ENCODE results near the gene KASH5.

Gene KASH5

GRCh38 chr19:49389406-49389805 lies 1.4 kb downstream of the KASH5 start:
- ChIA-PET CTCF (interaction anchor here (3.8 kb wide), 1 partner anchor 81 kb away, joined by 20 read pairs; no protein-coding TSS in a partner anchor), POLR2A (no interaction called here)
- WGBS (ENCODE audit: insufficient coverage) = 95% methylated on average over 19 of the region's 20 CpGs
- H3K27me3 ChIP-seq (replicated peaks in 2 of 5; ENCODE audit: control insufficient read depth in 4 of 5, insufficient read depth in 5 of 5, low read length in 4 of 5) = peaks cover 0 to 2% (median 0%) of the 10 kb centered on the region in 5 experiments
- no peaks in the 10 kb centered on the region for H3K36me3 ChIP-seq (ENCODE audit: control insufficient read depth in 4 of 4, insufficient read depth in 4 of 4, low read length in 3 of 4)
- H3K4me3 ChIP-seq (ENCODE audit: control insufficient read depth in 1 of 7, extremely low read depth in 1 of 7, insufficient read depth in 4 of 7, low read depth in 2 of 7, low read length in 6 of 7) = no peak overlapping the region
- no peak overlapping the region for H3K27ac ChIP-seq (ENCODE audit: insufficient read depth in 1 of 2, low read depth in 1 of 2, low read length in 2 of 2, poor library complexity in 1 of 2, severe bottlenecking in 2 of 2)
- no peak for DNase-seq
- H3K4me1 ChIP-seq (ENCODE audit: control extremely low read depth in 1 of 4, control insufficient read depth in 4 of 4, insufficient read depth in 4 of 4, low read length in 3 of 4) = peaks cover 0 to 10% (median 4%) of the 10 kb centered on the region in 4 experiments
- H3K9me3 ChIP-seq (ENCODE audit: control extremely low read depth in 1 of 5, control insufficient read depth in 4 of 5, insufficient read depth in 2 of 5, low read depth in 1 of 5, low read length in 4 of 5) = no peaks in the 10 kb centered on the region

- Histone ChIP-seq H3K4me1 (ENCODE audit: control extremely low read depth in 1 of 4, control insufficient read depth in 4 of 4, insufficient read depth in 4 of 4, low read length in 3 of 4) (peaks cover 0 to 10% (median 4%) of the 10 kb centered on the region in 4 experiments), H3K9me3 (ENCODE audit: control extremely low read depth in 1 of 5, control insufficient read depth in 4 of 5, insufficient read depth in 2 of 5, low read depth in 1 of 5, low read length in 4 of 5) (no peaks in the 10 kb centered on the region), H3K27me3 (replicated peaks in 2 of 5; ENCODE audit: control insufficient read depth in 4 of 5, insufficient read depth in 5 of 5, low read length in 4 of 5) (peaks cover 0 to 2% (median 0%) of the 10 kb centered on the region in 5 experiments), H3K27ac (ENCODE audit: insufficient read depth in 1 of 2, low read depth in 1 of 2, low read length in 2 of 2, poor library complexity in 1 of 2, severe bottlenecking in 2 of 2) (no peak overlapping the region), H3K4me3 (ENCODE audit: control insufficient read depth in 1 of 7, extremely low read depth in 1 of 7, insufficient read depth in 4 of 7, low read depth in 2 of 7, low read length in 6 of 7) (no peak overlapping the region), H3K36me3 (ENCODE audit: control insufficient read depth in 4 of 4, insufficient read depth in 4 of 4, low read length in 3 of 4) (no peaks in the 10 kb centered on the region)
- WGBS (ENCODE audit: insufficient coverage) = 93% methylated on average over 22 of the region's 26 CpGs
- ChIA-PET CTCF (interaction anchor here (0.8 to 3.8 kb wide), 10 partner anchors 10 to 83 kb away, joined by 3 to 23 read pairs (median 7); partner anchors contain the start of genes FLT3LG and GFY), POLR2A (no interaction called here)
- no peak for DNase-seq
Observed at GRCh38 chr19:49390131-49390928, 2.3 kb downstream of the KASH5 start.

- WGBS (ENCODE audit: insufficient coverage) = 83% methylated on average over 4 of the region's 9 CpGs
- no peaks in the 10 kb centered on the region for H3K9me3 ChIP-seq (ENCODE audit: control extremely low read depth in 1 of 5, control insufficient read depth in 4 of 5, insufficient read depth in 2 of 5, low read depth in 1 of 5, low read length in 4 of 5)
- H3K27me3 ChIP-seq (replicated peaks in 2 of 5; ENCODE audit: control insufficient read depth in 4 of 5, insufficient read depth in 5 of 5, low read length in 4 of 5) = peaks cover 0 to 4% (median 0%) of the 10 kb centered on the region in 5 experiments
- H3K27ac ChIP-seq (ENCODE audit: insufficient read depth in 1 of 2, low read depth in 1 of 2, low read length in 2 of 2, poor library complexity in 1 of 2, severe bottlenecking in 2 of 2) = no peak overlapping the region
- H3K36me3 ChIP-seq (ENCODE audit: control insufficient read depth in 4 of 4, insufficient read depth in 4 of 4, low read length in 3 of 4) = no peaks in the 10 kb centered on the region
- H3K4me3 ChIP-seq (ENCODE audit: control insufficient read depth in 1 of 7, extremely low read depth in 1 of 7, insufficient read depth in 4 of 7, low read depth in 2 of 7, low read length in 6 of 7) = no peak overlapping the region
- POLR2A ChIA-PET = no interaction called here
- peak in 1 of 3 donors; percentile 23 for DNase-seq
- H3K4me1 ChIP-seq (ENCODE audit: control extremely low read depth in 1 of 4, control insufficient read depth in 4 of 4, insufficient read depth in 4 of 4, low read length in 3 of 4) = peaks cover 0 to 10% (median 4%) of the 10 kb centered on the region in 4 experiments
- CTCF ChIA-PET = interaction anchor here (0.7 to 3.8 kb wide), 17 partner anchors 9 to 88 kb away, joined by 3 to 23 read pairs (median 4); partner anchors contain the start of genes ALDH16A1, FLT3LG and GFY
Observed at GRCh38 chr19:49390929-49391359, 2.9 kb downstream of the KASH5 start.

GRCh38 chr19:49391581-49392399 lies 3.7 kb downstream of the KASH5 start:
- POLR2A ChIA-PET = interaction anchor here (0.6 kb wide), 1 partner anchor 82 kb away, joined by 4 read pairs; the partner anchor contains the start of gene FLT3LG
- Histone ChIP-seq H3K4me3 (ENCODE audit: control insufficient read depth in 1 of 7, extremely low read depth in 1 of 7, insufficient read depth in 4 of 7, low read depth in 2 of 7, low read length in 6 of 7) (peak overlapping the region in 1 of 7 experiments; percentile 7), H3K4me1 (ENCODE audit: control extremely low read depth in 1 of 4, control insufficient read depth in 4 of 4, insufficient read depth in 4 of 4, low read length in 3 of 4) (peaks cover 0 to 10% (median 4%) of the 10 kb centered on the region in 4 experiments), H3K9me3 (ENCODE audit: control extremely low read depth in 1 of 5, control insufficient read depth in 4 of 5, insufficient read depth in 2 of 5, low read depth in 1 of 5, low read length in 4 of 5) (no peaks in the 10 kb centered on the region), H3K27me3 (replicated peaks in 2 of 5; ENCODE audit: control insufficient read depth in 4 of 5, insufficient read depth in 5 of 5, low read length in 4 of 5) (peaks cover 0 to 4% (median 0%) of the 10 kb centered on the region in 5 experiments), H3K27ac (ENCODE audit: insufficient read depth in 1 of 2, low read depth in 1 of 2, low read length in 2 of 2, poor library complexity in 1 of 2, severe bottlenecking in 2 of 2) (no peak overlapping the region), H3K36me3 (ENCODE audit: control insufficient read depth in 4 of 4, insufficient read depth in 4 of 4, low read length in 3 of 4) (no peaks in the 10 kb centered on the region)
- WGBS (ENCODE audit: insufficient coverage) = 34% methylated on average over 11 of the region's 14 CpGs
- CTCF ChIA-PET = interaction anchor here (0.6 to 3.8 kb wide), 20 partner anchors 11 to 290 kb away, joined by 3 to 23 read pairs (median 4); partner anchors contain the start of genes ALDH16A1, FLT3LG and GFY
- DNase-seq = peak; percentile 74 to 82 (median 78)

- ChIA-PET CTCF (interaction anchor here (0.7 to 3.6 kb wide), 6 partner anchors 10 to 79 kb away, joined by 3 to 23 read pairs (median 8); partner anchors contain the start of gene FLT3LG), POLR2A (no interaction called here)
- H3K27ac ChIP-seq (ENCODE audit: insufficient read depth in 1 of 2, low read depth in 1 of 2, low read length in 2 of 2, poor library complexity in 1 of 2, severe bottlenecking in 2 of 2) = no peak overlapping the region
- H3K9me3 ChIP-seq (ENCODE audit: control extremely low read depth in 1 of 5, control insufficient read depth in 4 of 5, insufficient read depth in 2 of 5, low read depth in 1 of 5, low read length in 4 of 5) = no peaks in the 10 kb centered on the region
- DNase-seq = no peak
- no peaks in the 10 kb centered on the region for H3K36me3 ChIP-seq (ENCODE audit: control insufficient read depth in 4 of 4, insufficient read depth in 4 of 4, low read length in 3 of 4)
- whole genome bisulfite sequencing (ENCODE audit: insufficient coverage) = no CpG with 5 or more reads among the region's 5 CpGs
- H3K4me1 ChIP-seq (ENCODE audit: control extremely low read depth in 1 of 4, control insufficient read depth in 4 of 4, insufficient read depth in 4 of 4, low read length in 3 of 4) = peaks cover 0 to 10% (median 7%) of the 10 kb centered on the region in 4 experiments
- H3K27me3 ChIP-seq (replicated peaks in 2 of 5; ENCODE audit: control insufficient read depth in 4 of 5, insufficient read depth in 5 of 5, low read length in 4 of 5) = peaks cover 0 to 4% (median 0%) of the 10 kb centered on the region in 5 experiments
- no peak overlapping the region for H3K4me3 ChIP-seq (ENCODE audit: control insufficient read depth in 1 of 7, extremely low read depth in 1 of 7, insufficient read depth in 4 of 7, low read depth in 2 of 7, low read length in 6 of 7)
Observed at GRCh38 chr19:49393881-49394280, 5.8 kb downstream of the KASH5 start.

GRCh38 chr19:49395581-49396407 lies 7.7 kb downstream of the KASH5 start:
- peaks cover 0 to 4% (median 0%) of the 10 kb centered on the region in 5 experiments for H3K27me3 ChIP-seq (replicated peaks in 2 of 5; ENCODE audit: control insufficient read depth in 4 of 5, insufficient read depth in 5 of 5, low read length in 4 of 5)
- CTCF ChIA-PET = interaction anchor here (0.8 to 1.4 kb wide), 3 partner anchors 23 to 77 kb away, joined by 3 to 5 read pairs (median 4); no protein-coding TSS in a partner anchor
- H3K36me3 ChIP-seq (ENCODE audit: control insufficient read depth in 4 of 4, insufficient read depth in 4 of 4, low read length in 3 of 4) = no peaks in the 10 kb centered on the region
- no peak overlapping the region for H3K27ac ChIP-seq (ENCODE audit: insufficient read depth in 1 of 2, low read depth in 1 of 2, low read length in 2 of 2, poor library complexity in 1 of 2, severe bottlenecking in 2 of 2)
- peaks cover 0 to 10% (median 7%) of the 10 kb centered on the region in 4 experiments for H3K4me1 ChIP-seq (ENCODE audit: control extremely low read depth in 1 of 4, control insufficient read depth in 4 of 4, insufficient read depth in 4 of 4, low read length in 3 of 4)
- no peak overlapping the region for H3K4me3 ChIP-seq (ENCODE audit: control insufficient read depth in 1 of 7, extremely low read depth in 1 of 7, insufficient read depth in 4 of 7, low read depth in 2 of 7, low read length in 6 of 7)
- H3K9me3 ChIP-seq (ENCODE audit: control extremely low read depth in 1 of 5, control insufficient read depth in 4 of 5, insufficient read depth in 2 of 5, low read depth in 1 of 5, low read length in 4 of 5) = no peaks in the 10 kb centered on the region
- DNase-seq = no peak
- 82% methylated on average over 8 of the region's 15 CpGs for WGBS (ENCODE audit: insufficient coverage)
- POLR2A ChIA-PET = interaction anchor here (0.7 kb wide), 1 partner anchor 26 kb away, joined by 4 read pairs; no protein-coding TSS in a partner anchor
